GM19239 (cell line): ENCODE measurements around the gene ABLIM3.
A peak's percentile ranks its signal among the peaks of the same experiment; 100 is the strongest.

Experiments
- DNase-seq: peaks from one replicate; pipeline ENCODE4 v3.0.0; 2011; ENCODE audit warnings: low spot score; ENCODE audit not compliant: insufficient read length
- FAIRE-seq: peaks from 2 replicates; lab custom pipeline; 2011; peaks lifted over from hg19 to GRCh38; lab: Jason Lieb, UNC

The ABLIM3 gene

DNA sequence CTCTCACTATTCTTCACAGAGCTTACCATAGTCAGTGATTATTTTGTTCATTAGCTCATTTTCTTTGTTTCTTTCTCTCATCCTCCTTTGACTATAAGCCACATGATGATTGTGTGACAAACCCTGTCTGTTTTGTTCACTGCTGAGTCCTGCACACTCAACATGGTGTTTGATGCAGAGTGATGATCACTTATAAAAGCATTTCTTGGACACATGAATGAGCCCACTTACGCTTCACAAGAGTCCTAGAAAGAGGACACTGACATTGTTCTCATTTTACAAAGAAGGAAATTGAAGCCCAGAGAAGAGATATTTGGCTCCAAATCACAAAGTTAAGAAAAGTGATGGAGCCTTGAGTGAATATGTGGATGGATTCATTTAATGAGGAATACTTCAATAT lies 13.4 kb downstream of the ABLIM3 start:
- DNase-seq (no peak), FAIRE-seq (no peak)

DNA sequence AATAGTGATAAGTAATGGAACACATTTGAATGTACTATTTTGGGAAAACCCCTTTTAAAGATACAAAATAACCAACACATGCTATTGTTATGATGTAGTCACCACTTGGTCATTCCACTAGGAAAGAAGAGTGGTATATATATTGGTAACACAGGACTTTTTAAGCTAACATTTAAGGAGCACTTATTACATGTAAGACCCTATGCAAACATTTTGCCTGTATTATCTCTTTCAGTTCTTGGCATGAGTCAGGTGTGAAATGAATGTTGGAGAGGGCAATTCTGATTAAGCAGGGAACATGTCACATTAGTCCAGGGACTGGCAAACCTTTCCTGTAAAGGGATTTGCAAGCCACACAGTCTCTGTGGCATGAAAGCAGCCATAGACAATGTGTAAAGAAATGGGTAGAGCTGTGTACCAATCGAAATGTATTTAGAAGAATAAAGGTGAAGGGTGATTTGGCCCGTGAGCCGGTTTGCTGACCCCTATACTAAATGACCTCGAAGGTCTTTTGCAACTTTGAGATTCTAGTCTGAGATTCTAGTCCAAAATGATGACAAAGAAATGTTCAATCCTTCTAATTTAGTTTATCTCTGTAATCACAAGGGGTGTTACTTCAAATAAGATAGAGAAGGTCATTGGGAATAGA lies 15.3 kb downstream of the ABLIM3 start:
- DNase-seq: no peak
- no peak for FAIRE-seq

DNA sequence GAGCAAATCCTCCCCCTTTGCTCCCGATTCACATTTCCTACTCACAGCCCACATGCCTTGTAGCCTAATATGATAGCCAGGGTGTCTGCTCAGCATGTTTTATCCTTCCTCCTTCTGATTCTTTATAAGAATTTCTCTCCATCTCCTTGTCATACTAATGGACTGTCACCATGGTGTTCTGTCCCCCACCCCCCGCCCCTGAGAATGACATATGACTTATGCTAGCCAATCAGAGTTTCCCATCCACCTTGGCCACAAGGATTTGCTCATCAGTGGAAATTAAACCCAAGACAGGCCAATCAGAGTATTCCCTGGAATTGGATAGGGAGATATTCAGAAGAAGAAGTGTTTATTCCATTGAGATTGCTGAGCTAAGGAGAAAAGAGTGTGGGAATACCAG lies 16.0 kb downstream of the ABLIM3 start:
- FAIRE-seq: no peak

DNA sequence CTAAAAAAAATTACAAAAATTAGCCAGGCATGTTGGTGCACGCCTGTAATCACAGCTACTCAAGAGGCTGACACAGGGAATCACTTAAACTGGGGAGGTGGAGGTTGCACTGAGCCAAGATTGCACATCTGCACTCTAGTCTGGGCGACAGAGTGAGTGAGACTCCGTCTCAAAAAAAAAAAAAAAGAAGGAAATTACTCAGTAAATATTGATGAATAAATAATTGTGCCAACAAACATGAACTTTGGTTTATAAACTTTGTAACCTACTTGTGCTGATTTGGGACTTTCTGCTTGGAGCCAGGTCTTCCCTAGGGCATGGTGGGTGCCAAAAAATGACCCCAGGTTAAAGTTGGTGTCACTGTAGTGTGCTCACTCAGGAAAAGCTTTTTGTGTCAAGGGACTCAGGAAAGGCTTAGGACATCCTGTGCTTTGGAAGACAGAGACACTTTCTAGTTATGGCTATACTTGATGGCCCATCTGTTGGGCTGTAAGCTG lies 19.0 kb downstream of the ABLIM3 start:
- FAIRE-seq (no peak), DNase-seq (no peak)

More for the DNA sequence above, 16.0 kb downstream of the ABLIM3 start:
- DNase-seq: no peak

DNA sequence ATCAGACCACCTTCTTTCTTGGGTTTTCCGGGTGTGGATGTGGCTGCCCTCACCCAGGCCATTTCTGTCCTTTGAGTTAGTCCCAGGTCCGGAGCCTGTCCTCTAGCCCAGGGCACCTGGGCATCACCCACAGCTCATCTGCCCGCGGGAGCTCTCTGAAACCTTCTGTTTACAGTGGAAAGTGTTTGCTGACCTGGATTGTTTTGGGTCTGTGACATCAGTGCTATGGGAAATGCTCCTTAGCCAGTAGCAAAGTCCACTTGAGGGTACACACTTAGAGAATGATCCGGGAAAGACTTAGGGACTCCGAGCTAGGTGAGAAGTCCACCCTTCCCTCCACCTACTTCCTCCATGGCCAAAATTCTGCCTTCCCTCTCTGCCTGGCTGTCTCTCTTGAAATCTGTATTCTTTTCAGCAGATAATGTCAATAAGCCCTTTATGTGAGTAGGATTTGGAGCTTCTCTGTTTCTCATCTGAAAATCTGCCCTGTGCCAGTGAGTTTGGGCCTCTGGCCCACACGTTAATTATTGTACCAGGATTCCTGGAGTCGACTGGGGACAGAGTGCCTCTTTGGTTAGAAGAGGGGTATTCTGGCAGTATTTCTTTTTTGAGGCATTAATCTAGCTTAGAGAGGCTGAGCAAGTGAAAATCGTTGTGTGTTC lies 19.9 kb downstream of the ABLIM3 start:
- no peak for FAIRE-seq

DNA sequence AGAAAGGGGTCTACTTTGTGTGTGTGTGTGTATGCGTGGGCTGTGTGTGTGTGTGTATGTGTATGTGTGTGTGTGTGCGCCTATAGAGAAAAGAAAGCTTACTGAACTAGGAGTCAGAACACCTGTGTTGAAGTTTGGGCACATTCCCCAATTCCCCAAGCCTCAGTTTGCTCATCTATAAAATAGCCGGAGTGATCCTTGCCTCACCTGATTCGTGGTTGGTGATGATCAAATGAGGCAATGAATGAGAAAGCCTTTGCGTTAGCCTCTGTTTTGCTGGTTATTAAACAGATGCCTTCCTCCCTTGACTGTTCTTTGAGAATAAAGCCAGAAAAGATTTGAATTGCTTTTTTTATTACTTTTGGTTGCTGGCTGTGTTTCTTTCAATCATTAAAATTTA lies 20.6 kb downstream of the ABLIM3 start:
- no peak for DNase-seq
- no peak for FAIRE-seq

More for the DNA sequence above, 19.9 kb downstream of the ABLIM3 start:
- DNase-seq: no peak

DNA sequence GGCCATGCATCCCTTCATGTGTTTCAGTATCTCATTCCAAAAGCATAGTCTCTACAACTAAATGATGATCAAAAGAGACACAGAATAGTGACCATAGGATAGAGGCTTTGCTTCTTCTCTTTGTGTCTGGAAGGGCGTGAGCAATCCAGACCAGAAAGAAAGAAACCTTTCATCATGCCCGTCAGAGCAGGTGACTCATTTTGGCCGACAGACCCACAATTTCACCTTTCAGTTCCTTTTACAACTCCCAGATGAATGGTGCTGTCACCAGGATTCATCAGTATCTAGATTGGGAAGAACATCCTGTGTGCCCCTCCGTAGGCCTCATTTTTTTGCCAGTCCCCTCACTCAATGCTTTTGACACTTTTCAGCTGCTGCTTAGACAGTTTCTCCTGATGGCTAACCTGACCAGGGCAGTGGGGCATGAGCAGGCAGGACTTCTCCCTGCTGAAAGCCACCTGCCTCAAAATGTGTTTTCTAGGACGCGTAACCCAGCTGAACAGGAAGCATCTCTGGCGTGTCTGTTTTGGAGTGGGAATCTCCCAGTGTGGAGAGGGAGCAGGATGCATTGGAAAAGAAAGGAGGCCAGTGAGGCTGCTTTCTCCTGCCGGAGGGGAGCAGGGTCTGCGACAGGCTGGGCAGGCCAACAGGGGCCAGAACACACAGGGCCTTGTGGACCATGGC lies 21.2 kb downstream of the ABLIM3 start:
- DNase-seq (no peak), FAIRE-seq (peak; percentile 63)

DNA sequence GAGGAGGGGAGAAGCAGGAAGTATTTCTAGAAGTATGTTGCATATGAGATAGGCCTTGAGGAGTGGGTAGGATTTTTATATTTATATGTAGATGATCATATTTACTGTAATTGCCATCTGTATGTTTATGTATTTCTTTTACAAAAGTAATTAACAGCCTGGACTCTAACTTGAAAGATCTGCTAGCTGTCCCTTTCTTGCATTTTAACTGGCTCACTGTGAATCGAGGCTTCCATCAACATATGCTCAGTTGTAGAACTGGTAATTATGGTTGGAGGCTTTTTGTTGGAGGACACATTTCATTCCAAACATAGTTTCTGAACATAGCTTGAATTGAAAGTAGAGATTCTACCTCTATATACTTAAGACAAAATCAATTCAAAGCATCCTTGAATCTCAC lies 23.4 kb downstream of the ABLIM3 start:
- no peak for FAIRE-seq
- no peak for DNase-seq

DNA sequence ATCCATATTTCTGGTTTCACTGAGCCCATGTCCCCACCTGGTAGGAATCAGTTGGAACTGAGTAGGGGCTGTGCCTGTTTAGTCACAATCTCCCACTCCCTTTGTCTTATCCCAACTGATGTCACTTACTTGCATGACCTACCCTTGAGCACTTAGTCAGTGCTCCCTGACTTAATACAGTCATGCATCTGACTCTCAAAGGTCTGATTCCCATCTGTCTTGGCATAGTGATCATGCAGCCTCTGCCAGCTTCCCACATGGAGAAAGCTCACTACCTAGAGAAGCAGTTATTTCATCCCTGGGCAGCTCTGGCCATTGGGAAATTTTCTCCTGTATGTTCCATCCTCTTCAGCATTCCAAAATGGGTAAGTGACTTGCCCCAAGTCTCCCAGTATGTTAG lies 24.8 kb downstream of the ABLIM3 start:
- FAIRE-seq: no peak

DNA sequence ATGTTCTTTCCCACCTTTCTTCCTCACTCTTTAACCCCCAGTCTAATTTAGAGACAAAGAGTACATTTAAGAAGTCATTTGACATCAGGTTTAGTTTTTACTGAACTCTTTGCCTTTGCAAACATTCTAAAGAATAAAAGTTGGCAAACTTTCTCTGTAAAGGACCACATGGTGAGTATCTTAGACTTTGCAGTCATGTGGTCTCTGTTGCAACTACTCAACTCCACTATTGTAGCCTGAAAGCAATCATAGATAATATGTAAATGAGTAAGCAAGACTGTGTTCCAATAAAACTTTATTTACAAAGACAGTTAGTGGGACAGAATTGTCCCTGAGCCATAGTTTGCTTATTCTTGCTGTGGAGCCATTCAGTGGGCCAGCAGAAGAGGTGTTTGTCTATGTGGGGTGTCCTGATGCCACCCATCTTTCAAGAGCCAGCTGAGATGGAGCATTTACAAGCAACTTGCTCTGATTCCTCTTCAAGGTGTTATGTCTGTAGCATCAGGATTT lies 25.4 kb downstream of the ABLIM3 start:
- DNase-seq: no peak
- FAIRE-seq: no peak

More for the DNA sequence above, 24.8 kb downstream of the ABLIM3 start:
- DNase-seq: no peak

DNA sequence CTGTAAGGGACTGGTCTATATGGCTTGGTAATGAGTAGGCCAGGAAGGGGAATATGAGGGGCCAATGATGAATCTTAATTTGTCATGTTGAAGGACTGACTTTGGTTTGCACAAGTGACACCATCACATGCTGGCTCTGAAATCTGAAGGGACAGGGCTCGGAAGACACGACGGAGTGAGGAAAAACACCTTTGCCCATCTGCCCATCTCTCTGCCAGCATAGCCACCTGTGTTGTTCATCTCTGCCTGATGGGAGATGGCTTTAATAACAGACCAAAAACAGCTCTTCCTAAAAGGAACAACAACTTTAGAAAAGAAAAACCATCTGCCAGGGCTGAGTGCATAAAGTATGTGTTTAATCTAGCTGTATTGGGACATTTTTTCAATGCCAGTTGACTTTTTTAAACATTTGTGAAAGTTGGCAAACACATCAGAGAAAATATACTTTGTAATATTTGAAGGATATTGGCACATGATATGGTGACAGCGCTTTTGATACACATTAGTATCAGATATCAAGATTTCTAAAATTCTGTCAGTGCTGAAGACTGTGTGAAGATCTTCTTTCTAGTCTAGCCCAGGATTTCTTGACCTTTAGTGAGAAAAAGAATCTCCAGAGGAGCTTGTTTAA lies 27.1 kb downstream of the ABLIM3 start:
- DNase-seq (no peak), FAIRE-seq (no peak)

DNA sequence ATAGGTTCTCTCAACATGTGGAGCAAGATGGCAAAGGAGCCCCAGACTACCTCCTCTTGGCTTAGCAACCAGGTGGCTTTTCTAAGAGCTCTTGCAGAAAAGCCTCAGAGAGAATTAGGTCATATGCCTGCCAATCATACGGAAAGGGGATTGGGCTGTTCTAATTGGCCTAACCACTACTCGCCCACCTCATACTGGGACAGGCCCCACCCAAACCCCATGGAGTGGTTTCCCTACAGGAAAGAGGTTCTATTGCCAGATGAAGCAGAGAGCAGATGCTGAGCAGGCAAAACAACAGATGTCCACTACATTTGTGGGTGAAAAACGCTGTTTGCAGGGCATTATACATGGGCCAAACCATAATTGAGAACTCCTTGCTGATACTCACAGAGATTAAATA lies 29.0 kb downstream of the ABLIM3 start:
- no peak for FAIRE-seq
- DNase-seq: no peak

DNA sequence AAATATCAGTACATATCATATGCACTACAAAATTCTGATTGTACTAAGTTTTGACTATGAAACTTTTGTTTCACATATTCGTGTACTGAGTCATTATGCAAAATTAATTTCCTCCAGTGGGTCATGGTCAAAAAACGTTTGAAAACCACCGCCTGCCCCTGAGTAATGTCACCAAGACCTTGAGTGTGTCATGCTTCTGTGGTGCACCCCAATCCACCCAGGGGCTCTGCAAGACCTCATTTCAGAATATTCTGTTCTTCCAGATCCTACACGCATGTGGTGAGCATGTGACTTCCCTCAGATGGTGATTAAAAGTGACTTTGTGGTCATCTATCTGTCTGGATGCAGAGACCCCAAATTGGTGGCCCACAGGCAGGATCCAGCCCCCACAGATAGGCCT lies 31.0 kb downstream of the ABLIM3 start:
- FAIRE-seq: no peak
- DNase-seq: no peak

DNA sequence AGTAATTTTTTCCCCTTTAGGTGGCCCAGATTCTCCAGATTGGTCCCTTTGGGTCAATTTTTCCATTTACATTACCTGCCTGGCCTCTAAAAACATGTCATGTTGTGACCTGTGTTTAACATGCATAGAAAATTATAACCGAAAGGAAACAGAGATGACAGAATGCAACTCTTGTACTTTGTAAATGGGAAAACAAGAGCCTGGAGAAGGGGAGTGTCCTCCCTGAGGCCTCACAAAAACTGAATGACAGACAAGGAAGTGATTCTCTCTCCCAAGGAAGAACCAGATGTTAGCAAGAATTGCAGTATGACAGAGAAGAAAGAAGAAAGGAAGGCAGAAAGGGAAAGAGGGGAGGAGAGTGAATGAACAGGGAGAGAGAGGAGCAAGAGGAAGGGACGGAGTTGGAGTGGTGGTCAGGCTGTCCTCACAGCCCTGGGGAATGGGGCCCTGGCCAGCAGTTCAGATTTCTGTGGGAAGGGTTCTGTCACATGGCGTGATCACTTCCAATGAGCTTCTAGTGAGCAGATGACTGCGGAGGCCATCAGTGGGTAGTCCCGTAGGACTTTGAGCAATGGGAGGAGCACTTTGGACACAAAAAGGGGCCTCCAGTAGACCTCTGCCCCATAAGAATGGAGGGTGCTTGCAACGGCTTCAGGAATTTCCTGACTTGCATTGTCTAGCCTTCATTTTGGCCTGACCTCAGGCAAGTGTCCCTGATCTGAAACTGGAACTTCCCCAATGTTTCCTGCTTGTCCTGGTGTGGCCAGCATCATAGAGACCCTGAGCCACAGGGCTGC lies 31.6 kb downstream of the ABLIM3 start:
- DNase-seq: no peak
- FAIRE-seq: no peak

DNA sequence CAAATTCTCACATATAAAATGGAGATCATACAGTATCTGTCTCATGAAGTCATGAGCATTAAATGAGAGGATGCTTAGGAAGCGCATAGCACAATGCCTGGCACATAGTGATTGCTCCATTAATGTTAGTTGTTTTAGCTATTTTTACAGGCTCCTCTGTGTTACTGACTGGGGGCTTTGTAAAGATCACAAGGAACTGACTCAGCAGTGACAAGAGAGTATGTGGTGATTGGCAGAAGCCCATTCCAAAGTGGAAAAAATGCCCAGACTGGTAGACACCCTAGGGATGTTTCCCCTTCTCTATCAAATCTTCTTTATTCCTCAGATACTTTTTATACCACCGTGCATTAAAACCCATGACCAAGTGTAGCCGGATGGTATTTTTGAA lies 33.5 kb downstream of the ABLIM3 start:
- no peak for FAIRE-seq
- no peak for DNase-seq

DNA sequence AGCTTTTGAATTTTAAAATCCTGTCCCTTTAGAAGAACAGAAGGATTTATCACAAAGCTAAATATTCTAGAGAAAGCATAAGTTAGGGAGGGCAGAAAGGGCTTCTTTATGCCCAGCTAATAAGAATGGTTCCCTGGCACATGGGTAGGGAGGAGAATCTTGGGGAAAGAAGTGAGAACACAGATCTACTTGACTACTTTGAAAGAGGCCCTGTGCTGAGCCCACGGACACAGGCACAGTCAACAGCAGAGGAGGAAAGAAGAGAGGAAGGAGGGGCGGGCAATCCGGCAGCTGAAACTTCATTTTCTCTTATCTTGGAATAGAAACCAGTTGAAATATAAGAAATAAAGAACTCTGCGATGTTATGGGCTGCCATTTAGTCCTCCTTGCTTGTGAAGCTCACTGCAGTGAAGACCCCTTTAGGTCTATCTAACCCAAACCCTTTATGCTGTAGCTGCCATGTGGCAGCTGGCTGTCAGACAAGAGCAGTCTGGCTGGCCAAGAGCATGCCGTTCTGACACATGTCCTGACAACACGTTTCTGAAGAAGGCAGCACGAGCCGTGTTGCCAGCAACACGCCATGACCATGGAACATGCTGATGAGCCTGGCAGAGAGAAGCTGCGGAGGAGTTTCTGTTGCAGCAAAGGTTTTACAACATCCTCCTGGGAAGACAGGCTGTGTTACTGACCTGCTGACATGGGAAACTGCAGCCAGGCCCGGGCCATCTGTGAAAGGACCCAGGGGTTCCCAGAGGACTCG lies 34.2 kb downstream of the ABLIM3 start:
- FAIRE-seq (no peak), DNase-seq (no peak)

DNA sequence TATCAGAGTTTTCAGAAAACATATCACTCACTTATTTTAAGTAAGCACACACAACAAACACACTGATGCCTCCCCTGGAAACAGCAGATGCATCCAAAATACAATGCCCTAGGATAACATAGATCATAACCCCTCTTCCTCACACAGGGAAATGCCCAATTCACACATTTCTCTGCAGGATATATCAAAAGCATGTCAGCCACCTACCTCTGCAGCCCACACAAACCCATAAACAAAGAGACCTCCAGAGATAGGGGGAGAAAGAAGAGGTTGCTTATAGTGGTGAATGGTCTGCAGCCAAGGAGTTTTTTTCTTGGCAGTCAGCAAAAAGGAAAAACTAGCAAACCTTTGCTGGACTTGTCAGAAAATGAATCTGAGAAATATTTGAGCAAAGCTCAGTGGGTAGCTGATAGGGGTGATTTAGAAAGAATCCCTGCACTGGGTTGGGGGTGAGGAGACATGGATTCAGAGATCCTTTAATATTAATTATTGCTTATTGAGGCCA lies 36.1 kb downstream of the ABLIM3 start:
- DNase-seq (no peak), FAIRE-seq (no peak)

DNA sequence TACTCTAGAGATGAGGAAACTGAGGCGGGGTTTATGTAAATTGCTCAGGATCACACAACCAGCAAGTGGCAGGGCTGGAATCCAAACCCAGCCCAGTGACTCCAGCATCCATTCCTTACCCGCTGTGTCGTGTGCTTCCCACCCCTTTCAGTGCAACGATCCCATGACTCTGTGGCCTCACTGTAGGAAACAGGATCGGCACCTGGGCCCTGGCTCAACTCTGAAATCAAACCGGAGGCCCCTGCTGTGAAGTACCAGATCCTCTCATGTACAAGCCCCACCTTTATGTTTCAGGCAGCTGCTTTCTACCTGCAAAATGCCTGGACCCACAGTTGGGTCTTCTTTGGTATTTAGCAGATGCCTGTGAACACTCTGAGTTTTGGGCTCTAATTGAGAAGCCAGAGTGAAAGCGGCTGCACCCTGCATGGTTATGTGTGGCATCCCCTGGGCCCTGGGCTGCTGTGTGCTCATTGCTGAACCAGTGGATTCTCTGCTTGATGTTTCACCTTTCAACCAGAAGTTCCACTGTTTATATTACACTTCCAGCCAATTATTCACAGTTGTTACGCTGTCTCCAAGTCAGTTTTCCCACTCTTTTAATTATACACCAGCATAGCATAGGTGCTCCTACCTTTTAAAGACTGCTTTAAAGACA lies 36.7 kb downstream of the ABLIM3 start:
- DNase-seq: no peak
- no peak for FAIRE-seq

DNA sequence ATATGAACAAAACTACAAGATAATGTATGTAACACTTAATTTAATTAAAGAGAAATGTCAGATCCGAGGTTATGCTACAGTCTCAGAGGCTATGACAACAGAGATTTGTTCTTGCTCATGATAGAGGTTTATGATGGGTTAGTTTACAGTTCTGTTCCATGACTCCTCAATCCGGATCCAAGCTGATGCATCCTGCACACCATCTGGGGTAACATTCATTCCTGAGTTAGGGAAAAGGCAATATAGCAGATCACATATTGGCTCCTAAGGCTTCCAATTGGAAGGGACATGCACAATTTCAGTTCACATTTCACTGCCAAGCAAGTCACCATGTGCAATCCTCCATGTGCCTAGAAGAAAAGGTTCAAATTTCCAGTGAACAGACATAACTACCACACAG lies 40.4 kb downstream of the ABLIM3 start:
- no peak for FAIRE-seq
- no peak for DNase-seq
